ENCODE measurements around the gene CELA3A.
A peak's percentile ranks its signal among the peaks of the same experiment; 100 is the strongest.
"Not testable (repeated sequence)": the region's sequence is repeated elsewhere in the genome, so short reads cannot be mapped to it uniquely, and the experiment has no call there.

Gene CELA3A

GRCh38 chr1:22014575-22015206 lies 13.2 kb downstream of the CELA3A start:
- not testable (repeated sequence) for H3K4me2 ChIP-seq (ENCODE audit: low read depth, low read length, poor library complexity, severe bottlenecking); H3K27me3 ChIP-seq (ENCODE audit: insufficient read depth, low read length, poor library complexity, severe bottlenecking); H3K36me3 ChIP-seq (ENCODE audit: insufficient read depth, low read length); H3K4me3 ChIP-seq (ENCODE audit: low read length, poor library complexity, severe bottlenecking); H3K9me3 ChIP-seq (ENCODE audit: insufficient read depth, low read depth, low read length); H2AFZ ChIP-seq (ENCODE audit: low read length); H4K20me1 ChIP-seq (ENCODE audit: insufficient read depth, low read length, poor library complexity, severe bottlenecking); H3K9ac ChIP-seq (ENCODE audit: low read depth, low read length, poor library complexity, severe bottlenecking); H3F3A ChIP-seq (ENCODE audit: low read depth); H3K9me2 ChIP-seq (replicated peaks; ENCODE audit: low read depth, low read length); H3K79me2 ChIP-seq (ENCODE audit: insufficient read depth, low read length)
- peaks cover 14% of the 10 kb centered on the region for H3K4me1 ChIP-seq (ENCODE audit: insufficient read depth, low read length, poor library complexity, severe bottlenecking)

- TF ChIP-seq EZH2phosphoT487 (IDR thresholded peaks at IDR 0.05; ENCODE audit: borderline replicate concordance) (no peak), CTCF (conservative IDR thresholded peaks at IDR 0.05; ENCODE audit: low read length) (peak; percentile 65)
- Histone ChIP-seq H3K9me3 (ENCODE audit: insufficient read depth, low read depth, low read length) (no peaks in the 10 kb centered on the region), H3K36me3 (ENCODE audit: insufficient read depth, low read length) (no peaks in the 10 kb centered on the region), H2AFZ (ENCODE audit: low read length) (peak overlapping the region; percentile 22; the same call in 1 of the 2 replicates), H3K4me3 (ENCODE audit: low read length, poor library complexity, severe bottlenecking) (peak overlapping the region; percentile 63), H3K4me2 (ENCODE audit: low read depth, low read length, poor library complexity, severe bottlenecking) (peak overlapping the region; percentile 72), H3F3A (ENCODE audit: low read depth) (no peaks in the 10 kb centered on the region), H3K27me3 (ENCODE audit: insufficient read depth, low read length, poor library complexity, severe bottlenecking) (no peaks in the 10 kb centered on the region), H4K20me1 (ENCODE audit: insufficient read depth, low read length, poor library complexity, severe bottlenecking) (no peaks in the 10 kb centered on the region), H3K4me1 (ENCODE audit: insufficient read depth, low read length, poor library complexity, severe bottlenecking) (peaks cover 20% of the 10 kb centered on the region), H3K9me2 (replicated peaks; ENCODE audit: low read depth, low read length) (no peaks in the 10 kb centered on the region), H3K9ac (ENCODE audit: low read depth, low read length, poor library complexity, severe bottlenecking) (peak overlapping the region; percentile 71), H3K79me2 (ENCODE audit: insufficient read depth, low read length) (no peaks in the 10 kb centered on the region)
These were observed 17.4 kb downstream of the CELA3A start for GRCh38 chr1:22018583-22019559.

- no peaks in the 10 kb centered on the region for H3K9me3 ChIP-seq (ENCODE audit: insufficient read depth, low read depth, low read length)
- H3K9me2 ChIP-seq (replicated peaks; ENCODE audit: low read depth, low read length): no peaks in the 10 kb centered on the region
- no peak overlapping the region for H2AFZ ChIP-seq (ENCODE audit: low read length)
- TF ChIP-seq CTCF (conservative IDR thresholded peaks at IDR 0.05; ENCODE audit: low read length) (no peak), EZH2phosphoT487 (IDR thresholded peaks at IDR 0.05; ENCODE audit: borderline replicate concordance) (no peak)
- H3K9ac ChIP-seq (ENCODE audit: low read depth, low read length, poor library complexity, severe bottlenecking): no peak overlapping the region
- no peaks in the 10 kb centered on the region for H3K27me3 ChIP-seq (ENCODE audit: insufficient read depth, low read length, poor library complexity, severe bottlenecking)
- 0 out of 2 replicates have a peak, but pooled peaks cover 2% of the 10 kb centered on the region for H3F3A ChIP-seq (ENCODE audit: low read depth)
- peaks cover 25% of the 10 kb centered on the region for H3K4me1 ChIP-seq (ENCODE audit: insufficient read depth, low read length, poor library complexity, severe bottlenecking)
- peaks cover 3% of the 10 kb centered on the region for H3K79me2 ChIP-seq (ENCODE audit: insufficient read depth, low read length)
- no peaks in the 10 kb centered on the region for H3K36me3 ChIP-seq (ENCODE audit: insufficient read depth, low read length)
- H3K4me2 ChIP-seq (ENCODE audit: low read depth, low read length, poor library complexity, severe bottlenecking): no peak overlapping the region
- peaks cover 3% of the 10 kb centered on the region for H4K20me1 ChIP-seq (ENCODE audit: insufficient read depth, low read length, poor library complexity, severe bottlenecking)
- H3K4me3 ChIP-seq (ENCODE audit: low read length, poor library complexity, severe bottlenecking): no peak overlapping the region
These were observed 19.6 kb downstream of the CELA3A start for GRCh38 chr1:22021061-22021460.

Data from Loucy (cell line).